BLaER1 (cell line): ENCODE data around the gene ALOX15B.

ENCODE experiments used
- H3K27ac ChIP-seq: shearing (Covaris generic); formaldehyde crosslinking; 2 replicates; pipeline ENCODE4 v1.8.1; 2022
- H3K27me3 ChIP-seq: shearing (Covaris generic); formaldehyde crosslinking; 2 replicates; pipeline ENCODE4 v1.8.1; 2022
- H3K36me3 ChIP-seq: shearing (Covaris generic); formaldehyde crosslinking; 2 replicates; pipeline ENCODE4 v1.8.1; 2022
- H3K4me1 ChIP-seq: shearing (Covaris generic); formaldehyde crosslinking; 2 replicates; pipeline ENCODE4 v1.8.1; 2022
- H3K4me2 ChIP-seq: shearing (Covaris generic); formaldehyde crosslinking; 2 replicates; pipeline ENCODE4 v1.8.1; 2022
- H3K4me3 ChIP-seq: shearing (Covaris generic); formaldehyde crosslinking; 2 replicates; pipeline ENCODE4 v1.8.1; 2022
- H3K9ac ChIP-seq: shearing (Covaris generic); formaldehyde crosslinking; 2 replicates; pipeline ENCODE4 v1.8.1; 2022
- H3K9me3 ChIP-seq: shearing (Covaris generic); formaldehyde crosslinking; 2 replicates; pipeline ENCODE4 v1.8.1; 2022
- H4K20me1 ChIP-seq: shearing (Covaris generic); formaldehyde crosslinking; 2 replicates; pipeline ENCODE4 v1.8.1; 2022
- Cebpa-rat ChIP-seq: shearing (Covaris generic); IDR thresholded peaks from 2 replicates; pipeline ENCODE4 v1.8.1; 2022

ALOX15B gene

GRCh38 chr17:8038954-8039610 lies at the start of gene ALOX15B:
Gene ALOX15B (plus strand): TSS chr17:8039059. CDS start chr17:8039156, 97 bp downstream.
- H4K20me1 ChIP-seq, result no peaks in the 10 kb centered on the region
- H3K4me3 ChIP-seq, result no peak within 1 kb of the TSS
- TF ChIP-seq Cebpa-rat, result no peak
- no peaks in the 10 kb centered on the region for H3K9me3 ChIP-seq
- H3K9ac ChIP-seq, result no peak within 1 kb of the TSS
- H3K27me3 ChIP-seq, result no peaks in the 10 kb centered on the region
- H3K4me2 ChIP-seq, result peak within 1 kb of the TSS; percentile 1; the same call in 1 of the 2 replicates
- H3K4me1 ChIP-seq, result no peaks in the 10 kb centered on the region
- no peaks in the 10 kb centered on the region for H3K36me3 ChIP-seq
- H3K27ac ChIP-seq, result no peak within 1 kb of the TSS

GRCh38 chr17:7989781-7990655 lies 48.8 kb upstream of the ALOX15B start:
- H4K20me1 ChIP-seq, result no peaks in the 10 kb centered on the region
- H3K9ac ChIP-seq, result peak overlapping the region; percentile 75
- peak overlapping the region; percentile 91 for H3K4me2 ChIP-seq
- H3K27ac ChIP-seq, result peak overlapping the region; percentile 77
- peak overlapping the region; percentile 76 for H3K4me3 ChIP-seq
- H3K36me3 ChIP-seq, result no peaks in the 10 kb centered on the region
- TF ChIP-seq Cebpa-rat, result no peak
- no peaks in the 10 kb centered on the region for H3K27me3 ChIP-seq
- H3K4me1 ChIP-seq, result peaks cover 26% of the 10 kb centered on the region
- H3K9me3 ChIP-seq, result no peaks in the 10 kb centered on the region

- H3K27ac ChIP-seq, result no peak overlapping the region
- H3K4me2 ChIP-seq, result no peak overlapping the region
- H3K9ac ChIP-seq, result no peak overlapping the region
- H3K36me3 ChIP-seq, result no peaks in the 10 kb centered on the region
- peaks cover 36% of the 10 kb centered on the region for H3K4me1 ChIP-seq
- no peaks in the 10 kb centered on the region for H4K20me1 ChIP-seq
- H3K27me3 ChIP-seq, result no peaks in the 10 kb centered on the region
- no peaks in the 10 kb centered on the region for H3K9me3 ChIP-seq
- H3K4me3 ChIP-seq, result no peak overlapping the region
- TF ChIP-seq Cebpa-rat, result no peak
Measured at GRCh38 chr17:7992516-7992915, 46.3 kb upstream of the ALOX15B start.

- H3K36me3 ChIP-seq, result no peaks in the 10 kb centered on the region
- no peak for TF ChIP-seq Cebpa-rat
- no peaks in the 10 kb centered on the region for H3K27me3 ChIP-seq
- no peaks in the 10 kb centered on the region for H4K20me1 ChIP-seq
- peaks cover 38% of the 10 kb centered on the region for H3K4me1 ChIP-seq
- H3K9me3 ChIP-seq, result no peaks in the 10 kb centered on the region
- no peak overlapping the region for H3K9ac ChIP-seq
- H3K27ac ChIP-seq, result no peak overlapping the region
- no peak overlapping the region for H3K4me2 ChIP-seq
- no peak overlapping the region for H3K4me3 ChIP-seq
Measured at GRCh38 chr17:7992924-7993323, 45.9 kb upstream of the ALOX15B start.

GRCh38 chr17:7993972-7994589 lies 44.8 kb upstream of the ALOX15B start:
- Histone ChIP-seq H3K27me3 (no peaks in the 10 kb centered on the region), H3K9me3 (no peaks in the 10 kb centered on the region), H3K27ac (no peak overlapping the region), H4K20me1 (no peaks in the 10 kb centered on the region), H3K4me3 (no peak overlapping the region), H3K4me2 (no peak overlapping the region), H3K9ac (no peak overlapping the region), H3K36me3 (no peaks in the 10 kb centered on the region), H3K4me1 (peaks cover 35% of the 10 kb centered on the region)
- no peak for TF ChIP-seq Cebpa-rat

- Histone ChIP-seq H3K36me3 (no peaks in the 10 kb centered on the region), H4K20me1 (no peaks in the 10 kb centered on the region), H3K4me3 (no peak overlapping the region), H3K9me3 (no peaks in the 10 kb centered on the region), H3K27me3 (peaks cover 5% of the 10 kb centered on the region), H3K27ac (no peak overlapping the region), H3K9ac (no peak overlapping the region), H3K4me1 (peaks cover 18% of the 10 kb centered on the region), H3K4me2 (no peak overlapping the region)
- no peak for TF ChIP-seq Cebpa-rat
Measured at GRCh38 chr17:7995724-7996123, 43.1 kb upstream of the ALOX15B start.

- Histone ChIP-seq H3K9me3 (no peaks in the 10 kb centered on the region), H3K9ac (no peak overlapping the region), H3K27me3 (peaks cover 17% of the 10 kb centered on the region), H3K4me3 (no peak overlapping the region), H3K4me1 (peaks cover 17% of the 10 kb centered on the region), H4K20me1 (peaks cover 1% of the 10 kb centered on the region; the same call in 1 of the 2 replicates), H3K27ac (no peak overlapping the region), H3K4me2 (peak overlapping the region; percentile 59), H3K36me3 (no peaks in the 10 kb centered on the region)
- TF ChIP-seq Cebpa-rat, result no peak
Measured at GRCh38 chr17:7997186-7997585, 41.7 kb upstream of the ALOX15B start.

- no peak for TF ChIP-seq Cebpa-rat
- Histone ChIP-seq H3K9ac (no peak within 1 kb of the TSS), H3K4me2 (peak within 1 kb of the TSS; percentile 57), H3K27me3 (peaks cover 51% of the 10 kb centered on the region), H3K27ac (no peak within 1 kb of the TSS), H3K36me3 (no peaks in the 10 kb centered on the region), H3K4me1 (peaks cover 21% of the 10 kb centered on the region), H3K4me3 (0 out of 2 replicates have a peak within 1 kb of the TSS, but pooled peaks have one; percentile 7), H4K20me1 (peaks cover 15% of the 10 kb centered on the region; the same call in 1 of the 2 replicates), H3K9me3 (peaks cover 6% of the 10 kb centered on the region; the same call in 1 of the 2 replicates)
Measured at GRCh38 chr17:8001976-8002720, 36.7 kb upstream of the ALOX15B start, which contains the start of gene GUCY2D. Gene GUCY2D (plus strand): TSS chr17:8002615. CDS start chr17:8003048, 433 bp downstream.
